HS-5 (cell line): ENCODE measurements around the gene DCAF8.

ENCODE experiments used
- DNase-seq: peaks from one replicate; pipeline ENCODE4 v3.0.0-alpha.2; 2012; ENCODE audit warnings: low read depth

The DCAF8 gene

DNA sequence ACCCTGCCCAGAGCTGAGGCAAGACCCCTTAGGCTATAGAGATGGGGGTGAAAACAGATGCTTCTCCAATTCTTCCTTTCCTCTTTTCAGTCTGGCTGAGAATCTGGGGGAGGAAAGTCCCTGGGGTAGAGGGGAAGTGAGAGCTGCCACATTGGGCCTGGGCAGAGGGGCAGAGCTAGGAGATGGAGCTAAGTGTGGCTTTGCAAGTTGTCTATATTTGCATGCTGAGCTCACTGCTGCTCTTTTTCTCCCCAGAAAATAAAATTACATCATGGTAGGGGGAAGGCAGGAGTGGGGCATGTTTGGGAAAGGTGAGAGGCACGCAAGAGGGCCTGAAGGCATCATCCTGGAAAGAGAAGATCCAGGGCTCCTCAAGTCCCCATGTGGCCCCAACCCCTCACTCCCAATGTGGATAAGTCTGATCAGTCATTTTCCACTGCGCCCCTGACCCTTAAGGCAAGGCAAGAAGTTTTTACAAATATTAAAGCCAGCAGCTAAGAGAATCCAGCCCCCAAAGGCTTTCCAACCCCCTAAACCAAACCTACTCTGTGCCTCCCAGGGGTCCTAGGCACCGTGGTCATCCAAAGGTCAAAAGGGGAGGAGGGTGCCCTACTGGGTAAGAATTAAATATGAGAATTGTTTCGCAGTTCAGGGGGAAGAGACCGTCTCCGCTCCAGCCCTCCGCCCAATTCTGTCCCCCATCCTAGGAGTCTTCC lies 57.7 kb downstream of the DCAF8 start:
- DNase-seq, result no peak

- DNase-seq, result no peak
Measured at GRCh38 chr1:160200786-160201185, 61.6 kb downstream of the DCAF8 start.

GRCh38 chr1:160197231-160197630 lies 65.1 kb downstream of the DCAF8 start:
- no peak for DNase-seq

DNA sequence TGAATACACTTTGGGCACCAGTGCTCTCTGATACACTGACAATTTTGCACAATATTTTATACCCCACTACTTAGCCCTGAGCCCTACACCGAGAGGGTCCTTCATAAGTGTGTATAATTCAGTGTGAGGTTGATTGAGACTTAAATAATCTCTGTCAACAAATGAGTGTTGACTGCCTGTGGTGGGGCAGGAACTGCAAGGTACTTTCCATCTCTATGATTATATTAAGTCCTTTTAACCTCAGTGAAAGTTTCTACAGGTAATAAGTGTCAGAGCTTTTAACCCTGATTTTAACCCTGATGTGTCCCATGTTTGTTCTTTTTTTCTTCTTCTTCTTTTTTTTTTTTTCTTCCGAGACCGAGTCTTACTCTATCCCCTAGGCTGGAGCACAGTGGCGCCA lies 66.2 kb downstream of the DCAF8 start:
- no peak for DNase-seq

DNA sequence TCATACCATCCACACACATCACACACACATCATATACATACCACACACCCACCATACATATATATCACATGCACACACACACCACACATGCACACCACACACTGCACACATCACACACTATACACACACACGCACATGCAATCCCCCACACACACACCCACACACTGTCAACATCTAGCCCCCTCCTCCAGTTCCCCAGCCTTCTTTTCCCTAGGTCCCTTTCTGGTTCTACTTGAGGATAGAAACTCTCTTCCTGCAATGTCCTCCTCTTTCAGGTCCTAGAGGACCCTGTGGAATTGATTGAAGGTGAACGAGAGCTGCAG lies 67.7 kb downstream of the DCAF8 start:
- no peak for DNase-seq

DNA sequence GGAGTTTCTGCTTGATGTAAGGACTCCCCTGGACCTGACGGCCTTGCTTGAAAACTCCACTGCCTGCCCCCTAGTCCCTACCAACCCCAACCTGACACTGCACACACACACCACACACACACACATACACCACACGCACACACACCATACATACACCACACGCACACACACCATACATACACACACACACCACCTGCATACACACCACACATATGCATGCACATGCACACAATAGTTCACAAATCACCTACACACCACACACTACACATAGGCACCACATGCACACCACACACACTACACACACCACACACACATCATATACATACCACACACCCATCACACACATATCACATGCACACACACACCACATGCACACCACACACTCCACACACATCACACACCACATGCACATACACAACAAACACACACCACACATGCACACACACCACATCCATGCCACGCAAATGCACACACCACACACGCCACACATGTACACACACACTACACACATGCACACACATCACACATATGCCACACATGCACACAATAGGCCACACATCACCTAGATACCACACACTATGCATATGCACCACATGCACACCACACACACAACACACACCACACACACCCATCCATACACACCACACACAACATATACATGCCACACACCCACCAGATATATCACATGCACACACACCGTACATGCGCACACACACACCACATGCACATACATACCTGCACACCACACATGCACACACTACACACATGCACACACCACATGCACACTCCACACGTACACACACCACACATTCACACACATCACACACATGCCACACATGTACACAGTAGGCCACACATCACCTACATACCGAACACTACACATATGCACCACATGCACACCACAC lies 68.3 kb downstream of the DCAF8 start:
- DNase-seq, result no peak

DNA sequence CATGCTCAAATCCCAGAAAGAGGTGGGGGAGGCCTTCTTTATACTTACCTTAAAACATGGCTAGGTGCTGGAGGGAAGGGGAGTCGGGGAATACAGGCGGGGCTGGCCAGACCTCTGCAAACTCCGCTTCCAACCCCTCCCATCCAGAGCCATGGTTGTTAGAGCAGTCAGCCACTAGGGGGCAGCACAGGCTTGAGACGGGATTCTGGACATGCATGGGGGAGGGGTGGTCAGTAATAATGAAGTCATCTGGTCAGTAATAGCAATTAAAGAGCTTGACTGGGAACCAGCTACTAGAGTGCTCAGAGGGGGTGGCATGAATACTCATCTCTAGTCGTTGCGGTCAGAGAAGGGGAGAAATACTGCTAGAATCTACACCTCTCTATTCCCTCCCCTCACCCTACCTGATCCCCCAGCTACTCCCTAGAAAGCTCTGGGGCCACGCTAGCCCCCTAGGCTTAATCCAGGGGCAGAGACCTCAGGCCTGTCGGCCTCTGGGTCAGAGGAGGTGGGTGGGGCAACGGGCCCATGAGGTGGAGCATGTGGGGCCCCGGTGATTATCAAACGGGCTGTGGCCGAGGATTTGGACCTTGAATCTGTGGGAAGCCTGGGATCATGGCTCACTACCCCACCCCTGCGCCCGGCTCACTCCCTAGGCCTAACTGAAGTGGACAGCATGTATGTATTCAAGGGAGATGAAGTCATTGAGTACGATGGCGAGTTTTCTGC lies 69.1 kb downstream of the DCAF8 start:
- peak; percentile 56 for DNase-seq

DNA sequence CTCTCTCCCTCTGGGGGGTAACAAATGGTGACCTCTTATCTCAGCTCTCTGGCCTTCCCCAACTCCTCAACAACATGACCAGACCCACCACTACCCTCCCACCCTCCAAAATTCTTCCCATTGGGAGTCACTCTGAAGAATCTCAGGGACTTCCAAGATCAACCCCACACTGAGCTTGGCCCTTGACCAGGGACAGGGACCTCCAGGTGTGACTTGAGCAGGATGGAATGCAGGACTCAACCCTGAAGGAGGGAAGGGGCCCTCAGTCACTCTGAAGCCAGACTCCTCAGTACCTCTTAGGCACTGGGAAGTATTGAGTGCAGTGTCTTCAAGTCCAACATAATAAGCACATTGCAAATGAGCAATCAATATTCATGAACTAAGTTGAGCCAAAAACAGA lies 70.1 kb downstream of the DCAF8 start:
- DNase-seq, result no peak

DNA sequence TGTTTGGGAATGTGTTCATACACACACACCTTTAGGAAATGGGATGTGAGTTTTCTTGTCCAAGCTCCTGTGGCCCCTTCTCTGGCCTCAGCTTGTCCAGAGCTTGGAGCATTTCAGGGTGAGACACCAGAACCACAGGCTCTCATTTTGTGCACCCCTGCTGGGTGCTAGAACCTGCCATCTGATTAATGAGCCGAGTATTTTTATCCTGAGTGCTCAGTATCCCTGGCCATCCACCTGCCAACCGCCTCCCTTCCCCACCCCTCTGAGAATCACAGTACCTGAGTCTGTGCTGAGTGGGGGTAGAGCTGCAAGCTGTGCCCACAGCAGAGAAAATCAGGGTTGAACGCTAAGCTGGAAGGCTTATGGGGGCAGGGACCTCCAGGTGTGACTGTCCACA lies 70.6 kb downstream of the DCAF8 start:
- DNase-seq, result no peak

- no peak for DNase-seq
Measured at GRCh38 chr1:160189649-160190625, 72.4 kb downstream of the DCAF8 start, which contains the start of gene CASQ1. Gene CASQ1, plus strand, starts transcription at chr1:160190575. Its CDS starts 177 bp downstream, at chr1:160190752.

GRCh38 chr1:160188341-160188740 lies 74.0 kb downstream of the DCAF8 start:
- DNase-seq, result no peak

DNA sequence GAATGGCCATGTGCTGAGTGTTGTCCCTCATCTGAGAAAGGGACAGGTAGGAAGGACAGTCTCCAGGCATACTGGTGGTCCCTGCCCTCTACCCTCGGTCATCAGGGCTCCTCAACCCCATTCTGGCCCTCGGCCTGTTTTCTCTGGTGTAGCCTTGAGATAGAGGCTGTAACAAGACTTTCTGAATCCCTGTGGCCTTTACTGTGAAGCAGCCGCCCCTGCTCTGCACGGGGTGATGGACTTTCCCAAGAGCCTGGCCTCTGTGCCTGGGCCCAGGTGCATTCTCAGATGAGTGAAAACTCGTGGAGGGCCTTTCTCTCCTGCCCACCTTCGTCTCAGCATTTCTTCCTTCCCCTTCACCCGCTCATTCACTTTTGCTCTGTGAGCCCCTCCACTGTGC lies 74.9 kb downstream of the DCAF8 start:
- DNase-seq, result no peak

- no peak for DNase-seq
Measured at GRCh38 chr1:160186729-160187128, 75.6 kb downstream of the DCAF8 start.

DNA sequence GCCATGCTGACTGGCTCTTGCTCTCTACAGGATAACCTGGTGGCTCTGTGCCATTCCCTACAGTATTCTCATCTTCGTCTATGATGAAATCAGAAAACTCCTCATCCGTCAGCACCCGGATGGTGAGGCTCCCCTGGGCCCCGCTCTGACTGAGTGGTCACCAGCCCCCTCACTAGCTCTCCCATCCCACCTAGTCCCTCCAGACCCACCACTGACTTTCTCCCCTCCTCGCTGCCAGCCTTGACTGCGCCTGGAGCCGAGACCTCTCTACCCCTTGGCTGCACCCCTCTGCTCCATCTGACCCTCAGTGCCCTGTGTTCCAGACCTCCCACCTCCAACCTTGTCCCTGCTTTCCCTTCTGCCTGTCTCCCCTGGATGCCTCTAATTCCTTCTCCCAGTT lies 76.1 kb downstream of the DCAF8 start:
- DNase-seq, result no peak

- no peak for DNase-seq
Measured at GRCh38 chr1:160179336-160179735, 83.0 kb downstream of the DCAF8 start.

DNA sequence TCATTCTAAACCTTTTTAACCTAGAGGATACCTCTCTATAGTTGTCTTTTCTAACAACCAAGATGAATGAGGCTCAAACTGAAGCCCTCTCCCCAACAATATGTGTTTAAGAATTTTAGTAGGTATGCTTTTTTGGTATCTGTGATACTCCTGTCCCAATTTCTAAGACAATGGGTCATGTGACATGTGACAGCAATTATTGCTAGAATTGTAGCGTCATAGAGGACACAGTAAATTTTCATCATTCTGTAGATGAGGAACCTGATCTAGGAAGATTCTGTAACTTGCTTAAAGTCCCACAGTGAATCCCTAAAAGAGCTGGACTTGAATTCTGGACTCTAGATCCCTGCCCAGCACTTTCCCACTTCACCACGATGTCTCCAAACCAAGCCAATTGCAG lies 83.6 kb downstream of the DCAF8 start:
- no peak for DNase-seq

- no peak for DNase-seq
Measured at GRCh38 chr1:160177667-160178066, 84.7 kb downstream of the DCAF8 start.

- no peak for DNase-seq
Measured at GRCh38 chr1:160177231-160177630, 85.1 kb downstream of the DCAF8 start.

DNA sequence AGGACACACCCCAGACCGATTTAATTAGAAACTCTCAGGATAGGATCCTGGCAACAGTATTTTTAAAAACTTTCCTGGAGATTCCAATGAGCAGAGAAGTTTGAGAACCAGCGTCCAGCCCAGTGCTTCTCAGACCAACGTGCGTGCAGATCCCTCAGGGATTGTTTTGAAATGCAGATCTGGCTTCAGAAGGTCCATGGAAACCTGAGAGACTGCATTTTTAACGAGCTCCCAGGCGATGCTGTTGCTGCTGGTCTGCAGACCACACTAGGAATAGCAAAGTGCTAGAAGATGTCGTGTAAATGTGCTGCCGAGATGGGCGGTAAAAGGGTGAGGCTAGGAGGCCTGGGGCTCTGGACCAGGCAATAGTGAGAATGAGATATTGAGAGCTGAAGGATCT lies 90.4 kb downstream of the DCAF8 start:
- DNase-seq, result no peak

- peak; percentile 35 for DNase-seq
Measured at GRCh38 chr1:160171354-160171753, 91.0 kb downstream of the DCAF8 start.

DNA sequence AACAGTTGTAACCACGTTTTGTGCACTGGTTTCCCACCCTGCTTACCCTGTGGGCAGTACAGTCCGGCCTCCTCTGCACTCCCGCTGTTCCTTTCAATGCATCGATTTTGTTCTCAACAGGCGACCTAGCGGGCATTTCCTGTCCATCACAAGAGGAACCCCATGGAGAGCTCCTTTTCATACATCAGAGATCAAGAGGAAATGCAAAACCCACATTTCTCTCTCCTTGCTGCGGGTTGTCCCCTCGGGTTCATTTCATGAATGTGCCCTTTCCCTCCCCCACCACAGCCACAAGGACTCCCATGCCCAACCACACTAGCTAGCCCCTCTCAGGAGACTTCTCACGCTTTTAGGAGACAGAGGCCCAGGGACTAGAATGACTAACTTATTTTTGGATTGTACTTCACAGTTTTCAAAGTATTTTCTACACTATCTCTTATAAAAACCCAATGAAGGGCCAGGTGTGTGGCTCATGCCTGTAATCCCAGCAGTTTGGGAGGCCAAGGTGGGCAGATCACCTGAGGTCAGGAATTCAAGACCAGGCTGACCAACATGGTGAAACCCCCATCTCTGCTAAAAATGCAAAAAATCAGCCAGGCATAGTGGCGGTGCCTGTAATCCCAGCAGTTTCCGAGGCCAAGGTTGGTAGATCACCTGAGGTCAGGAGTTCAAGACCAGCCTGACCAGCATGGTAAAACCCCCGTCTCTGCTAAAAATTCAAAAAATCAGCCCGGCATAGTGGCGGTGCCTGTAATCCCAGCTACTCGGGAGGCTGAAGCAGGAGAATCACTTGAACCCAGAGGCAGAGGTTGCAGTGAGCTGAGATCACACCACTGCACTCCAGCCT lies 92.6 kb downstream of the DCAF8 start:
- no peak for DNase-seq
